ENCODE data around the gene GNG11. TPM values are rescaled to one million over a fixed set of nuclear protein-coding genes. Genes with fewer than 3 reads are reported as not detected.

GNG11 gene
- polyA plus RNA-seq, 2 of the 4 experiments (the other 2 are of a cell fraction): 31.1 to 33.4 TPM

DNA sequence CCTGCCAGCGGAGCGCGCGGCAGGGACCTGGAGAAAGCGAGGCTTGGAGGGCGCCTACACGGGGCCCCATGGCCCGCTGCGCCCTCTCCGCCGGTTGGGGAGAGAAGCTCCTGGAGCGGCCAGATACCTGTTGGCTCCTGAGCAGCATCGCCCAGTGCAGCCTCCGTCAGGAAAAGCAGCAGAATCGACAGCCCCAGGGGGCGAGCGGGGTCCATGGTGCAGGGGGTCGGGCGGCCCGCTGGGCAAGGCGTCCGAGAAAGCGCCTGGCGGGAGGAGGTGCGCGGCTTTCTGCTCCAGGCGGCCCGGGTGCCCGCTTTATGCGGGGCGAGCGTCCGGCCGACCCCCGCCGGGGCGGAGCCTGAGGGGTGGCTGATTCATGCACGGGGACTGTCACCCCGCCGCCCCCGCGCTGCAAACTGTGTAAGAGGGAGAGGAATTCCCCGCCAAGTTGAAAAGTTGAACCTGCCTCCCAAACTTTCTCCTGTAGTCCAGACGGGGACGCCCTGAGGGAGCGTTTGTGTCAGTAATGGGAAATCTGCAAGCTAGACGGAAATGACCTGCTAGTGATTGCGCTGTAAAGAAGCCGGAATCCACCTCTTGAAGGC lies 31.0 kb upstream of the GNG11 start, which contains the start of gene TFPI2 (continued):
- TF ChIP-seq TFCP2L1 (CRISPR knock-in tag; IDR thresholded peaks at IDR 0.05) (no peak), POLR2A (IDR thresholded peaks at IDR 0.05; ENCODE audit: low read length) (peak; percentile 92), JUN (IDR thresholded peaks at IDR 0.05) (peak; percentile 84 to 91), HOXA7 (CRISPR knock-in tag; IDR thresholded peaks at IDR 0.05) (no peak), CBX2 (IDR thresholded peaks at IDR 0.05; ENCODE audit: borderline replicate concordance, low read depth) (no peak), RCOR1 (IDR thresholded peaks at IDR 0.05; ENCODE audit: low read depth, low read length) (no peak), HEYL (CRISPR knock-in tag; IDR thresholded peaks at IDR 0.05) (no peak), ZC3H11A (IDR thresholded peaks at IDR 0.05) (no peak), MAFK (IDR thresholded peaks at IDR 0.05; ENCODE audit: partially characterized antibody) (peak; percentile 99), ZFP36 (IDR thresholded peaks at IDR 0.05; ENCODE audit: borderline replicate concordance, partially characterized antibody) (no peak), RARB (CRISPR knock-in tag; IDR thresholded peaks at IDR 0.05) (0 out of 2 replicates have a peak, but pooled peaks have one; percentile 22), JUNB (IDR thresholded peaks at IDR 0.05) (0 out of 2 replicates have a peak, but pooled peaks have one; percentile 19), USF2 (IDR thresholded peaks at IDR 0.05) (no peak), PHF8 (IDR thresholded peaks at IDR 0.05; ENCODE audit: borderline replicate concordance, low read depth) (peak; percentile 42; the same call in 1 of the 2 replicates), EHF (CRISPR knock-in tag; IDR thresholded peaks at IDR 0.05) (no peak)

GRCh38 chr7:93894426-93894825 lies 27.1 kb upstream of the GNG11 start:
- POLR2A ChIA-PET: no interaction called here
- Histone ChIP-seq H3K27ac (0 out of 6 replicates have a peak overlapping the region, but pooled peaks of 1 of the 2 experiments have one; percentile 4), H3K4me3 (no peak overlapping the region), H3K4me2 (no peak overlapping the region), H3K9me3 (no peaks in the 10 kb centered on the region), H3K4me1 (peaks cover 36% of the 10 kb centered on the region)
- ATAC-seq (no peak), DNase-seq (ENCODE audit: low read depth in 1 of 2, low spot score in 1 of 2) (no peak), FAIRE-seq (no peak)
- 85% methylated on average over 1 of the region's 1 CpG for WGBS (ENCODE audit: missing lambda C conversion rate)
- TF ChIP-seq MAX (IDR thresholded peaks at IDR 0.05) (no peak), SREBF2 (IDR thresholded peaks at IDR 0.05) (no peak), JUNB (IDR thresholded peaks at IDR 0.05) (no peak), RNF2 (IDR thresholded peaks at IDR 0.05; ENCODE audit: borderline replicate concordance, low read depth) (no peak), MYC (IDR thresholded peaks at IDR 0.05; ENCODE audit: borderline replicate concordance, low read length) (no peak), POLR2AphosphoS2 (conservative IDR thresholded peaks at IDR 0.05; ENCODE audit: low read length) (no peak), REST (IDR thresholded peaks at IDR 0.05) (no peak), CHD4 (IDR thresholded peaks at IDR 0.05; ENCODE audit: borderline replicate concordance) (no peak), MAZ (IDR thresholded peaks at IDR 0.05; ENCODE audit: borderline replicate concordance, low read depth, low read length) (no peak), EHMT2 (IDR thresholded peaks at IDR 0.05; ENCODE audit: low read depth) (no peak), TP53 (CRISPR knock-in tag; IDR thresholded peaks at IDR 0.05) (no peak), RCOR1 (IDR thresholded peaks at IDR 0.05; ENCODE audit: low read depth, low read length) (no peak), KDM1A (IDR thresholded peaks at IDR 0.05; ENCODE audit: low read depth) (no peak), E2F6 (IDR thresholded peaks at IDR 0.05; ENCODE audit: borderline replicate concordance, low read depth) (no peak), MAFK (IDR thresholded peaks at IDR 0.05; ENCODE audit: partially characterized antibody) (no peak), KDM5A (IDR thresholded peaks at IDR 0.05) (no peak), HDAC2 (IDR thresholded peaks at IDR 0.05) (no peak), ZSCAN20 (CRISPR knock-in tag; IDR thresholded peaks at IDR 0.05) (no peak), JUN (IDR thresholded peaks at IDR 0.05) (no peak), EP300 (IDR thresholded peaks at IDR 0.05) (no peak)
- CTCF ChIA-PET: no interaction called here

Measured in A549 (cell line).